KOPT-K1 (cell line): ENCODE measurements around the gene NDUFV2.

Source experiments
- H3K27ac ChIP-seq: fragments of 200-600 bp; sonication (generic); 2 replicates; pipeline ENCODE4 v1.5.1; 2016; ENCODE audit warnings: antibody characterized with exemption, mild to moderate bottlenecking, low read depth, low read length; ENCODE audit not compliant: poor library complexity, severe bottlenecking
- H3K36me3 ChIP-seq: fragments of 200-600 bp; sonication (generic); 2 replicates; pipeline ENCODE4 v1.5.1; 2017; ENCODE audit warnings: antibody characterized with exemption, mild to moderate bottlenecking, low read length, moderate library complexity; ENCODE audit not compliant: insufficient read depth
- H3K9me3 ChIP-seq: fragments of 200-600 bp; sonication (generic); 2 replicates; pipeline ENCODE4 v1.5.1; 2017; ENCODE audit warnings: antibody characterized with exemption, low read length, mild to moderate bottlenecking; ENCODE audit not compliant: insufficient read depth, poor library complexity, severe bottlenecking

NDUFV2 gene

DNA sequence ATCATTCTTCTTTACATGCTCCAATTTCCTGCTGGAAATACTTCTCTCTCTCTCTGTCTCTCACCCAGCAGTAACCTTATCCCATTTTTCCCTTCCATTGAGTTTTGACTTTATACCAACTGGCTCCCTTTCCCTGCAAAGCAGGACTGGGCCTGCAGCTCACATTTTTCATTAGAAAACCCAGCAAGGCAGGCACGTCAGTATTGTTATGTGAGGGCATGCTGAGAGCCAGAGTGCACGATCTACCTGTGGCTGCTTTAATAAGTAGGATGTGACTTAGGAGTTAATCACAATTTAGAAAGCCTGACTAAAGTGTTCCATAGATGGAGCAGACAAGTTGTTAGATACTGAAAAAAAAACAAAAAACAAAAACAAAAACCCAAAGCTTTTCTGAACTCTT is 5.2 kb upstream of the NDUFV2 start:
- no peak overlapping the region for H3K27ac ChIP-seq
- no peaks in the 10 kb centered on the region for H3K9me3 ChIP-seq

DNA sequence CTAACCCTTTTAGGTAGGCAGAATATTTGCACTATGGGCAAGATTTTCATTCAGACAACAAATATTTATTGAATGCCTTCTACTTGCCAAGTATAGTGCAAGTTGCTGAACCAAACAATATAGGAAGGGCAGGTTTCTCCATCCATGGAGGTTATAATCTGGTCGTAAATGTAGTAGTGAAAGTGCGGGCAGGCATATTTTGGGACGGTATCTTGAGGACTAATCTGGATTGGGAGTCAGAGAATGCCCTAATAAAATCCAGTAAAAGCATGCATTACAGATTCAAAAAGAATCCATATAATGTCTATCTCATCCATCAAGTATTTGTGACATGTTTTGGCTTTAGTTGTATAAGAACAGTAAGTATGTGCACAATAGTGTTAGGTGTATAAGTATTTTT is 1.7 kb upstream of the NDUFV2 start:
- Histone ChIP-seq H3K36me3 (peaks cover 18% of the 10 kb centered on the region), H3K27ac (no peak overlapping the region), H3K9me3 (no peaks in the 10 kb centered on the region)

More for the DNA sequence above, 5.2 kb upstream of the NDUFV2 start:
- H3K36me3 ChIP-seq, result no peaks in the 10 kb centered on the region

DNA sequence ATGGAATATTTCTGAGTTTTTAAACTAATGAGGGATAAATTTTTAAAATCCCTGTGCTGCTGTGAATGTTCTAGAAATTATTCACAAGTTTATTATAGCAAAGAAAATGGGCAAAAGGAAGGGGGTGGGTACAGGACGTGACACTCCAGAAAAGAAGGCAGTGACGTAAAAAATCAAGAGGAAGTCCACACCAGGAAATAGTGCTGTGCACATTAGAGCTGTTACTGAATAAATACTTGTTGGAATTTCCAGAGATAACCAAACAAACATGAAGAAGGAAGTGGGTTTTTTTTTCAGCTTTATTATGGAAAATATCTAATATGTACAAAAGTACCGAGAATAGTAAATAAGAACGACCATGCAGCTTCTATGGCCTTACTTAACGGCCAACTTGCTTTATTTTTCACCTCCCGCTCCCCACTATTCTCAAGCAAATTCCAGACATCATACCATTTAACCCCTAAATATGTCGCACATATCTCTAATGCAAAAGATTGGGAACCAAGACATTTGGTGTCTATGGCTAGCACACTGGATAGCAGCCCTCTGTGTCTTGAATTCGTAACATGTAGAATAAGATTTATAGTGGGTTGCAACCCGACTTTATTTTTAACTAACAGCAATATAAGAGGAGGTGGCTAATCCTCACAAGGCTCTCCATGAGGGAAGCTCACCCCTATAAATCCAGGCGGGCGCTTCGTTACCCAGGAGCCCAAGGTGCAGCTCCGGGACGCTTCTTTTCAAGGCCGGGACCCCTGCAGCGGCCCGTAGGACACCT is 580 bp upstream of the NDUFV2 start:
- peak overlapping the region; percentile 90 for H3K27ac ChIP-seq
- H3K36me3 ChIP-seq, result peaks cover 29% of the 10 kb centered on the region
- no peaks in the 10 kb centered on the region for H3K9me3 ChIP-seq

DNA sequence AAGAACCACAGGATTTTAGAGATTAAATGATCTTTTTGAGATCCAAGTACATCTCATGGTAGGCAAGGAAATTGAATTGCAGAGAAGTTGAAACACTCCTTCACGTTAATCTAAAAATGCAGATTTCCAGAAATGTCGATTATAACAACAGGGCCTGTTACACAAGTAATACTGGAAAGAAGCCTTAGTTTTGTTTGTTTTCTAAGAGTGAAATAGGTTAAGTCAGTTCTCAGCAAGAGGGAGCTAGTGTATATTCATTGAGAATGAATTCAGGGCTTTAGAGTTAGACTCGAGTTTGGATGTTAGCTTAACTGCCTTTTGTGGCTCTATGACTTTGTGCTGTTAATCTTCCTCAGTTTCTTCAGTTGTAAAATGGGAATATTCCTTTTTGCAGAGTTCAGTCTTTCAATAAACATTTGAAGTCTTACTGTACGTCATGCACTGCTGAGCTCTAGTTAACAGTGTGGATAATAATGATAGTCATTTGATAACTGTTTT is 926 bp downstream of the NDUFV2 start:
- Histone ChIP-seq H3K9me3 (no peaks in the 10 kb centered on the region), H3K27ac (peak overlapping the region; percentile 90), H3K36me3 (peaks cover 42% of the 10 kb centered on the region)

DNA sequence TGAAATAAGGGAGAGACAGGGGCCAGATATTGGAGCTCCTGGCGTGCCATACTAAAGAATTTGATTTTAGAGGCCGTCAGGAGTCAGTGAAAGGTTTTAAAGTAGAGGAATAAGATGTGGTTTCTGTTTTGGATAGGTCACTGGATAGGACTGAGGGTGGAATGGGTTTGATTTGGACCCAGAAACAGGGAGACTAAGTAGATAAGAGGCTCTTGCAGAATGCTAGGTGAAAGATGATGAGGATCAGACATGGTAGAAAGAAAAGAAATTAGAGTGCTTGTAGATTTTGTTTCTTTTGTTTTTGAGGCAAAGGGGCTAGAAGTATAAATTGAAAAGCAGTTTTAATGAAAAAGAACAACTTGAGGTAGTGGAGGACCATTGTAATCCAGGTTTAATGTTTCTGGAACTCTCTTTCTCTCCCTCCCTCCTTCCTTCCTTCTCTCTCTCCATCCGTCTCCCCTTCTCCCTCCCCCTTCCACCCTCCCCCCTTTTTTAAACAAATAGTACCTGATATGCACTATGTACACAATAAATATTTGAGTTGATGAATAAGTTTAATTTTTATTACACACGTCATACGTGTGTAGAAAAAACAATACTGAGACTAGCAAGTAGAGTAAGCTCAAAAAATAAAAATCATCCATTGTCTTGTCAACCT is 1.9 kb downstream of the NDUFV2 start:
- no peaks in the 10 kb centered on the region for H3K9me3 ChIP-seq
- H3K36me3 ChIP-seq, result peaks cover 44% of the 10 kb centered on the region
- peak overlapping the region; percentile 90 for H3K27ac ChIP-seq

DNA sequence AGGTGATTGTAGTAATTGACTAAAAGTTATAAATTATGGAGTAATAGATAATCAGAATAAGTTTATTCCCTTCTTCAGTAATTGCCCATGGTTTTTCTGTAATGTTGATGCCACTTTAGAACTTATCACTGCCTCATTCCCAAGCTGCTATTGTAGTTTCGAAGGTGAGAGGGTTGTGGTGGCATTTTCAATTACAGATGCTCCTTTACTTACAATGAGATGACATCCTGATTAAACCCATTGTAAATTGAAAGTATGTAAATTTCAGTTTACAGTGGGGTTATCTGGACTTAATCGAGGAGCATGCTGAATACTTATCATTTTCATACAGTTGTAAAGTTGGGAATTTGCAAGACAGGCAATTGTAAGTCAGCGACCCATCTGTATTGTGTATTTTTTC is 2.9 kb downstream of the NDUFV2 start:
- no peaks in the 10 kb centered on the region for H3K9me3 ChIP-seq
- peaks cover 50% of the 10 kb centered on the region for H3K36me3 ChIP-seq
- H3K27ac ChIP-seq, result no peak overlapping the region

DNA sequence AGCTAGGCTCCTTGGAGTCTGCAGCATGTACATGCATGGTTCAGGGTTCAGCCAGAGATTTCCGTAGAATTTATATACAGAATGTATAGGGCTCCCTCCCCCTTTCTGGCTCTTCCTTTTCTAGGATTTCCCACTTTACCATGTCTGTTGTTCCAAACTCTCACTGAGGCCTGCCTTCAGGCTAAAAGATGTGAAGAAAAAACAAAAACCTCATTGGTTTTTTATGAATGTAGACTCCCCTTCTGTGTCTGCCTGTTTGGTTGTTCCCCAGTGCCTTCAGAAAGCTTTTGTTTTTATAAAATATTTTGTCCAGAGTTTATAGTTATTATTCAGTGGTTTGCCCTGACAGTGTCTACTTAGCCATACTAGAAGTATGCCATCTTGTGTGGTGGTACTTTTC is 3.6 kb downstream of the NDUFV2 start:
- peaks cover 57% of the 10 kb centered on the region for H3K36me3 ChIP-seq
- no peaks in the 10 kb centered on the region for H3K9me3 ChIP-seq
- H3K27ac ChIP-seq, result no peak overlapping the region

DNA sequence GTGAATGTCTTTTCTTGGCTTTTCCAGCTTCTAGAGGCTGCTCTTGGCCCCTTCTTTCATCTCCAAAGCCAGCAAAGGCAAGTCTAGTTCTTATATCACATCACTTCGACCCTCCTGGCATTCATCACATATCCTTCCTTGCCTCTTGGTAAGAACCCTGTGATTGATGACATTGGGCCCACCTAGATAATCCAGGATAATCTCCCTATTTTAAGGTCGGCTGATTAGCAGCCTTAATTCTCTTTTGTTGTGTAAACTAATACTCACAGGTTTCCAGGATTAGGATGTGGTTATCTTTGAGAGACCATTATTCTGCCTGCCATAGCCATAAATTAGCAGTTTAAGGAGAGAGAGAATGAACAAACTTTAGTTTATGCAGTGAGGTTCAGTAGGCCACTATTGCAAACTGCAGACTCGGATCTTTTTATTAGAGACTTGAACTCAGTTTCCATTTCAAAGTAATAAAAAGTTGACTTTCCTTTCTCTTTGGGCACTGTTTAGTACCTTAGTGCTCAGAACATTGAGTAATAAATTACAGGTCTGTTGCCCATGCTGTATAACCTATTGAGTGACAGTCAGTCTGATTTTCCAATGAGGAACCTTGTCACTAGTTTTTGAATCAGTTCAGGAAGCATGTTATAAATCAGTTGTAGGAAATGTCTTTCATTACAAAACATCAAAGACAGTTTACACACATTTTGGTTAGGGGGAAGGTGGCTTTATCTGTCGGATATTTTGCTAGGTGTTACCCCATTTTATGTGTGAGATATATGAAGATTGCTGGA is 4.5 kb downstream of the NDUFV2 start:
- H3K9me3 ChIP-seq, result no peaks in the 10 kb centered on the region
- H3K27ac ChIP-seq, result no peak overlapping the region
- H3K36me3 ChIP-seq, result peaks cover 66% of the 10 kb centered on the region

DNA sequence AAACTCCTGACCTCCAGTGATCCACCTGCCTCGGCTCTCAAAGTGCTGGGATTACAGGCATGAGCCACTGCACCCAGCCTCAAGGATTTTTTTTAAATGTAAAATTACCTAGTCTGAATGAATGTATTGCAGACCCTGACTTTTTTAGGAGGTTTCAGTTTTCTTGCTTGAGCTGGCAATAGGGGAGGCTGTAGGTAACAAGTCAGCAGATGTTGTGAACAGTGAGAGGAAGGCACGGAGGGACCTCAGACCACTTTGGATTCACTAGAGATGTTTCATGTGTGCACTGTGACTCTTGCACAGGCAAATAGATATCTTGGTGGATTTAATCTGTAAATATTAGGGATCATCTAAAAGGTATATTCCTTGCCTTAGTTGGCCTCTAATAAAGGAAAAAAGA is 6.4 kb downstream of the NDUFV2 start:
- Histone ChIP-seq H3K9me3 (no peaks in the 10 kb centered on the region), H3K36me3 (peaks cover 79% of the 10 kb centered on the region), H3K27ac (no peak overlapping the region)

DNA sequence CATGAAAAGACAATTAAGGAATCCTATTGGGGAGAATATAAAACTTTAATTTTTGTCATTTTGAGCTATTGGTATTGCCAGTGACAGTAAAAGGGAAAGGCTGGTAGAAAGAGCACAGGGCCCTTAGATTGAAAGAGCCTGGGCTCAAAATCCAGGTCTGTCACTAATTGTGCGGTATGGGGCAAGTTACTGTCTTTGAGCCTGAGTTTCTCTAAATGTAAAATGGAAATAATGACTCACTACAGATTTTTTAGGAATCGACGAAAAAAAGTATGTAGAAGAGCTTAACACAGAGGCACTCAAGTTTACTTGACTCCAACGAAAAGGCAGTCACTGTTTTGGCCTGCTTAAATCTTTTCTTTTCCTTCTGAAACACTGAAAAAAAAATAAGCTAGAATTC is 7.0 kb downstream of the NDUFV2 start:
- Histone ChIP-seq H3K36me3 (peaks cover 74% of the 10 kb centered on the region), H3K27ac (no peak overlapping the region), H3K9me3 (no peaks in the 10 kb centered on the region)

DNA sequence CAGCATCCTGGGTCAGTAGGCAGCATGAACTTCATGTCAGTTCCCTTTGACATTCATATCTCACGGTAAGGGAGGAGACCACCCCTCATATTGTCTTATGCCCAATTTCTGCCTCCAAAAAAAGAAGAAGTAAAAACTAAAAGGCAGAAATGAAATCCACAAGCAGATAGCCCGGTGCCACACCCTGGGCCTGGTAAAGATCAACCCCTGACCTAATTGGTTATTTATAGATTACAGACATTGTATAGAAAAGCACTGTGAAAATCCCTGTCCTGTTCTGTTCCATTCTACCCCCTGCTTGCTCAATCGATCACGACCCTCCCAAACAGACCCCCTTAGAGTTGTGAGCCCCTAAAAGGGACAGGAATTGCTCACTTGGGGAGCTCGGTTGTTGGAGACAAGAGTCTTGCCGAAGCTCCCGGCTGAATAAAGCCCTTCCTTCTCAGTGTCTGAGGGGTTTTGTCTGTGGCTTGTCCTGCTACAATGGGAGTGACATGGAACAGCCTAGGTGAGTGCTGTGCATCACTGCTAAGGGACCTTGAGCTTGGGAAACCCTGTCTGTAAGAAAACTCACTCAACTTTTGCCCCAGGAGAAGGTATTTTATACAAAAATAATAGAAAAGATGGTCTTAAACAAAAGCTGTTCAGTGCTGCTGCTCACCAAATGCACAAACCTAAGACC is 11.1 kb downstream of the NDUFV2 start:
- Histone ChIP-seq H3K27ac (no peak overlapping the region), H3K36me3 (peaks cover 68% of the 10 kb centered on the region), H3K9me3 (no peaks in the 10 kb centered on the region)

DNA sequence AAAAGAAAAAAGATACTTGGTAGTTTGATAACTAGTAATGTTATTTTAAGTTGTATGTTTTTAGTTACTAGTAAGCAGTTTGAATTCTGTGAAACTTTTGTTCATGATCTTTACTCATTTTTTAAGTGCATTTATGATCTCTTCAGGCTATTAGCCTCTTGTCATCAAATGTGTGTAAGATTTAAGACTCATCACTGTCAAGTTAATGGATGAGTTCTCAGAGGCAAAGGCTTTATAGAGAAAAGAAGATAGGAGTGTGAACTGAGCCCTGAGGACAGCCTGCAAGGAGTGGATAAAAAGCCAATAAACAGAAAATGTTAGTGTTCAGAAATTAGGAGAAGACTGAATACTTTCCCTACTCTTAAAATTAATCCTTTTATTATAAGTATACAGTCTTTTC is 13.5 kb downstream of the NDUFV2 start:
- H3K9me3 ChIP-seq, result no peaks in the 10 kb centered on the region
- peaks cover 77% of the 10 kb centered on the region for H3K36me3 ChIP-seq
- no peak overlapping the region for H3K27ac ChIP-seq

DNA sequence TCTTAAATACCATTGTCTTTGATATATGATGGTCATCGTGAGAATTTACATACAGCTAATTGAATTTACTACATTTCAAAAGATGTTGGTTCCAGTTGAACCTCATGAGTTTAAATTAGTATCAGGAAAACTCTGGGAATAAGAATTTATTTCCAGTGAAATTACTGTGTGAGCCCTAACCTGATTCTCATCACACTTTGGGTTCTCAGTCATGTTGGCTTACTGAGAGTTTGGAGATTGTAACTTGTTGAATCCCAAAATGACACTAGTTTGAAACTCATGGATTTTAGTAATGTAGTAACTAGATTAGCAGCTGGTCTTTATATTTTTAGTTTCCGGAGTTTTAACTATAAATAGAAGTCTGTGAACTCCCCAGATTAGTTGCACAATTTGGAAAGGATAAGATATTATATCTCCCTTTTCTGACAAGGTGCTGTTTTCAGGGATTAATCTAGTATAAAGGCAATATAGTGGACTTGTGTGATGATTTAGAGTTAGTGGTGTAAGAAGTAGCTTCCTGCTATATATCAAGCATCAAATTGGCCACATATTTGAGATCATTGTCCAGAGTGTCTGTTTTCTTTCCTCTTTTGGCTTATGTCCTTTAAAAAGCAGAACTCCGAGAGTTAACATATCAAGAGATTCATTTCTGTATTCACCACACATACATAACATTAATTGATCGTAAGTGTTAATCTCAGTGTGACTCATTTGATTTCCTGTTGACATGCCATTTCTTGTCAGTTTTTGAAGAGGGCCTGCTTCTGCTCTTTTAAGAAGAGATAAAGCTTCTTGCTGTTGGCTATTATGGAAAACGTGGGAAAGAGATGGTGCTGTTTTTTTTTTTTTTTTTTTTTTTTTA is 15.7 kb downstream of the NDUFV2 start:
- no peak overlapping the region for H3K27ac ChIP-seq
- no peaks in the 10 kb centered on the region for H3K9me3 ChIP-seq
- H3K36me3 ChIP-seq, result peaks cover 78% of the 10 kb centered on the region

DNA sequence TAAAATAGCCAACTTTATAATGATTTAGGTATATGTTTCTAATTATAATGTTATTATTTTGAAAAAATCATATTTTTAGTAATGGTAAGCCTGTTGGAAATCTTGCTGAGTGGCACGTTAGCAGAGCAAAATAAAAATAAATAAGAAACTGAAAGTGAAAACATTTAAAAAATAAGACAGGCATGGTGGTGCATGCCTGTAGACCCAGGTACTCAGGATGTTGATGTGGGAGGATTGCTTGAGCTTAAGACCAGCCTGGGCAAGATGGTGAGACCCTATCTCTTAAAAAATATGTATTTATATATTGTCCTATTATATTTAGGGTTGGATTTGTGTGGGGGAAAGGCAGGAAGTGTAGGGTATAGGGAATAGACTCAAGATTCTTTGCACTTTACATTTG is 18.3 kb downstream of the NDUFV2 start:
- Histone ChIP-seq H3K9me3 (no peaks in the 10 kb centered on the region), H3K36me3 (peaks cover 95% of the 10 kb centered on the region), H3K27ac (no peak overlapping the region)
